GM08714 (cell line): ENCODE results near the gene DHRSX.
"Not testable (repeated sequence)": the region's sequence is repeated elsewhere in the genome, so short reads cannot be mapped to it uniquely, and the experiment has no call there.

Source experiments
- H3K4me3 ChIP-seq: fragments of 200-500 bp; sonication (Bioruptor generic); 2 replicates; pipeline ENCODE4 v1.5.1; 2014; ENCODE audit warnings: mild to moderate bottlenecking, low read length, inconsistent platforms
- ZNF274 ChIP-seq: IDR thresholded peaks from 2 replicates; pipeline ENCODE4 v1.6.1; 2012; ENCODE audit warnings: mild to moderate bottlenecking, low read depth, low read length

DHRSX gene

DNA sequence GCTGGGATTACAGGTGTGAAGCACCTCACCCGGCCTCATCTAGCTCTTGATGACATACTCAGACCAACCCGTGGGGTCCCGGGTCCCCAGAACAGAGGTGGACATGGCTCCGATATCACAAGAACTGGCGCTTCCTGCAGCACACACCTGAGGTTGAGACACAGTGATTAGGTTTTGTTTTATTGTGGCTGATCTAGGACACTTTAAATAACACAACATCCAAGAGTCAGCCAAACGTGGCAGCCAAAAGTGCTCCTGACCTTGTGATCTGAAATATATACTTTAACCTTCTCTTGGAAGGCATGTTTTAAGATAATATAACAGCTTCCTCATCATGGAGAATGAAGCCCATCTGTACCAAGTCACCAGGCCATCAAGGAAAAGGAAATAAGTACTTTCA lies 198.9 kb downstream of the DHRSX start:
- no peak for TF ChIP-seq ZNF274
- H3K4me3 ChIP-seq = no peak overlapping the region

DNA sequence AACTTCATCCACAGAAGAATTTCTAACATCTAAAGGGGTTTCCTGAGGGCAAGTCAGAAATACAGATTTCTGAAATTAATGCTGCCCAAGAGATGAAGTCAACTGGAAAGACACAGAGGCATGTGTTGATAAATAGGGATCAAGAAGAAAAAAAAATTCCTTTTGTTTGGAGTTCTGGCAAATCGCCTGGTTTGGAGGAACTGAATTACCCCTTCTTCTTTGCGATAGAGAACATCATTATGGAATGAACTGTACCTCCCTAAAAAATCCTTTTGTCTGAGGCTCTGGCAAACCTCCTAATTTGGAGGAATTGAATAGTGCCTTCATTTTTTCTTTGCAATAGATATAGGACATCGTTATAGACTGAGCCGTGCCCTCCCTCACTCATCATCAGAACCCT lies 200.9 kb downstream of the DHRSX start:
- no peak overlapping the region for H3K4me3 ChIP-seq
- no peak for TF ChIP-seq ZNF274

DNA sequence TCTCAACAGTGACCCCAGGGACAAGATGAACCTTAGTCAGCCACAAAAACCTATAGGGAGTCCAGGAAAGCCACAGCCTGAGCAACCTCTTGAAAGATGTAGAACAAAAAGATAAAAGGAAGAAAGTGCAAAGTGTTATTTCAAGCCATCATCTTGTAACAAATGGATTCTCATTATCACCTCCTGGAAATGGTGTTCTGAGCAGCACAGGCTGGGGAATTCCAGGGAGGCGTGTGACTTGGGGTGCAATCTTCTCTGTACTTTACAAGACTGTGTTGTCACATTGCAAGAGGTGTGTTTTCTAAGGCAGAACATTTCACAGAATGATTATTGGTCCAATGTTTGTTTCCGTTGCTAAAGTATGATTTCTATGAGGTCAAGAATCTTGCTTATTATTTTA lies 214.0 kb downstream of the DHRSX start:
- no peak for TF ChIP-seq ZNF274
- H3K4me3 ChIP-seq = no peak overlapping the region

DNA sequence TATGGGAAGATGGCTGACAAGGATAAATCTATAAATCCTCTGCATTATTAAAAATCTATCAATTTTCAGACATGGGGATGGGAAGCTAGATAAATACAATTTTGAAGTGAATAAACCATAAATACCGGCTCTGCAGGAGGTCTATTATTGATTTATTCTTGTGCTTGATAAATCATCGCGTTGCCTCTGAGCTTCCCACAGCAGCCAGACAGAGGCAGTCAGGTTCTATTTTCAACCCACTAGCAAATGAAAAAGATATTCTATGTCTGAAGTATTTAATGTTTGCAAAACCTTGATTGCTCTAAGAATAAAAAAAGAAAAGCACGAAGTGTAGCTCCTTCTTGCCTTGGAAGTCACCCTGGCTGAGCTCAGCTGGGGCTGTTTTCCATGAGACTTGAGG lies 216.2 kb downstream of the DHRSX start:
- no peak overlapping the region for H3K4me3 ChIP-seq
- TF ChIP-seq ZNF274 = no peak

DNA sequence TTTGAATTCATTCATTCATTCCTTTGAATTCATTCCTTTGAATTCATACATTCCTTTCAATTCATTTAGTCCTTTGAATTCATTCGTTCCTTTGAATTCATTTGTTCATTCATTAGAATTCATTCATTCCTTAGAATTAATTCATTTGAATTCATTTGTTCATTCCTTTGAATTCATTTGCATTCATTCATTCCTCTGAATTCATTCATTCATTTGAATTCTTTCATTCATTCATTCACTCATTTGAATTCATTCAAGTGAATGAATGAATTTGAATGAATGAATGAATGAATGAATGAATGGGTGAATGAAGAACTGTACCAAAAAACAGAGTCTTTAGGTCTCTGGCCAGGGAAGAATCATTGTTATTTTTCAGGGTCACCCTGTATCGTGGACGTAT lies 216.6 kb downstream of the DHRSX start:
- H3K4me3 ChIP-seq = no peak overlapping the region
- TF ChIP-seq ZNF274 = no peak

DNA sequence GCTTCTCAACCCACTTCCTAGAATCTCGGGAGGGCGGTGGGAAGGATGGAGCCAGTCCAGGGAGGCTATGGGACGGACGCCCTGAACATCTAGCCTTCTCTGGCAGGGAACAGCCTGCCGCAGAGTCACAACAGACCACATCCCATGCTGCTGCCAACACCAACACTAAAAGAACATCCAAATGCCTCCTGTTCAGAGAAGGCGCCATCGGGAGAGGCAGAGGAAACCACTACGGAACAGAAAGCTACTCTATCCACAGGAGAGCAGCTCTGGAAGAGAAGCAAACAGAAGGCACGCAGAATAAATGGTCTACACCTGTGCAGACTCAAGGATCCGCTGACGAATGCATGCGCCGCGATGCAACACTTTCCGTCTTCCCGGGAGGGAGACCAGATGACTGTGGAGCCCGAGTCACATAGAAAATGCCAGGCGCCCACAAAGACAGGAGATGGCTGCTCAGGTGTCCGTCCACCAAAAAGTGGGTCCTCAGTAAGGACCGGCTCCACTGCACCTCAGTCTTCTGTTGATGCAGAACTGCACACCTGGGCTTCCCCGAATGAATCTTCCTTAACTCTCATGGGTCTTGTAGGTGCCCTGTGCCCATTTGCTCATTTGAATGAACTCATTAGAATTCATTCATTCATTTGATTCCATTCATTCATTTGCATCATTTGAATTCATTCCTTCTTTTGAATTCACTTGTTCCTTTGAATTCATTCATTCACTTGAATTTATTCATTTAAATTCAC lies 217.5 kb downstream of the DHRSX start:
- TF ChIP-seq ZNF274 = no peak
- H3K4me3 ChIP-seq = no peak overlapping the region

DNA sequence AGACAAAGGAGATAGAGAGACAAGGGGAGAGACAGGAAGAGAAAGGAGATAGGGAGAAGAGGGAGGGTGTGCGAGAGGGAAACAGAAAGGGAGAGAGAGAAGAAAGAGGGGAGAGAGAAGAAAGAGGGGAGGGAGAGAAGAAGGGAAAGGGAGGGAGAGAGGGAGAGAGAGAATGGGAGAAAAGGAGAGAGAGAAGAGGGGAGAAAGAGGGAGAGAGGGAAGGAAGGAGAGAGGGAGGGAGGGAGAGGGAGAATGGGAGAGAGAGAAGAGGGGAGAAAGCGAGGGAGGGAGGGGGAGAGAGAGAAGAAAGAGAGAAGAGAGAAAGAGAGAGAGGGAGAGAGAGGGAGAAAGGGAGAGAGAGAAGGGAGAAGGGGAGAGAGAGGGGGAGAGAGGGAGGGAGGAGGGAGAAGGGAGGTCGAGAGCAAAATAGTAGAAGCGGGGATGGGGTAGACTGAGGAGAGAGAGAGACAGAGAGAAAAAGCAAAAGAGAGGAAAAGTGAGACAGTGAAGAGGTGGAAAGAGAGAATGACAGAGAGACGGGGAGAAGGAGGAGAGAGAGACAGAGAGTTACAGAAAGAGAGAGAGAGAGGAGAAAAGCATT lies 218.2 kb downstream of the DHRSX start:
- no peak overlapping the region for H3K4me3 ChIP-seq
- no peak for TF ChIP-seq ZNF274

DNA sequence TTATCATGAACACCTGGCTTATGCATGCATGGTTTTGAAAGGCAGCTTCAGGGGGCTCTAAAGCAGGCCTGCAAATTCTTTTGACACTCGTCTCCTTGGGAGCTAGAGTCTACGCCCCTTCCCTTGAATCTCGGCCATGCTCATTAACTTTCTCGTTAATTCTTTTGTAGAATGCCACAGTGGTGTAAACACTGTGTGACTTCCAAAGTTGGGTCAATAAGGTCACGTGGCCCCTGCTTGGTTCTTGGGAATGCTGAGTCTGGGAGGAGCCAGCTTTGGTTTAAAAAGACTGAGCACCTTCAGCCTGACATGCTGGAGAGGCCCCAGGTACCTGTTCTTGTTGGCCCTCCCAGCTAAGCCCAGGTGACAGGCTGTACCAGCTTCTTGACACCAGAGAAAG lies 228.4 kb downstream of the DHRSX start:
- no peak for TF ChIP-seq ZNF274

DNA sequence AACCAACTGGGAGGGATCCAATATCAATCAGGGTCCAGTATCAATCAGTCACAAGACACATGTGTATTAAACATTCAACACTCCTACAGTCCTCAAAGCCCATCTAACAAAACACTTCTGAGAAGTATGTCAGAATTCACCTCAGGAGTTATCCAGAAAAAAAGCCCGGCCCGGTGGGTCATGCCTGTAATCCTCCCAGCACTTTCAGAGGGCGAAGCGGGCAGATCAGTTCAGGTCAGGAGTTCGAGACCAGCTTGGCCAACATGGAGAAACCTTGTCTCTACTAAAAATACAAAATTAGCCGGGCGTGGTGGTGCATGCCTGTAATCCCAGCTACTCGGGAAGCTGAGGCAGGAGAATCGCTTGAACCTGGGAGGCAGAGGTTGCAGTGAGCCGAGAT lies 229.2 kb downstream of the DHRSX start:
- H3K4me3 ChIP-seq = not testable (repeated sequence)

More for the DNA sequence above, 228.4 kb downstream of the DHRSX start:
- H3K4me3 ChIP-seq = no peak overlapping the region

DNA sequence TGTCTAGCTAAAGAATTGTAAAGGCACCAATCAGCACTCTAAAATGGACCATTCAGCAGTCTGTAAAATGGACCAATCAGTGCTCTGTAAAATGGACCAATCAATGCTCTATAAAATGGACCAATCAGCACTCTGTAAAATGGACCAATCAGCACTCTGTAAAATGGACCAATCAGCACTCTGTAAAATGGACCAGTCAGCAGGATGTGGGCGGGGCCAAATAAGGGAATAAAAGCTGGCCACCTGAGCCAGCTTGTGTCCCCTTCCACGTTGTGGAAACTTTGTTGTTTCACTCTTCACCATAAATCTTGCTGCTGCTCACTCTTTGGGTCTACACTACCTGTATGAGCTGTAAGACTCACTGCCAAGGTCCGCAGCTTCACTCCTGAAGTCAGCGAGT lies 230.0 kb downstream of the DHRSX start:
- not testable (repeated sequence) for H3K4me3 ChIP-seq

DNA sequence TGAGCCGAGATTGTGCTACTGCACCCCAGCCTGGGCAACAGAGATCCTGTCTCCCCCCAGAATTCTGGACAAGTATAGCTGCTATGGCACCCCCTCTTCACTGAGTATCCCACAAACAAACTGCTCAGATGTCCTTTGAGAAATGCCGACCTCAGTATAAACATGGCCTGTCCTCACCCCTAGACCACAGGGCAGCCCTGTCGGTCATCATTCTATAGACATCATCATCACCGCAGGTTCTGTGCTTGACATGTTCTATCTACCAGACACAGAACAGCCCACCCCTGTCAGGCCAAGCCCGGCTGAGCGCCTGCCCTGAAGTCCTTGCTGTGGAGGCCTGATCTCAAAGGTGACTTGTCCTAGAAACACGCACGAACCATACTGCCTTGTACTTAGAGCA lies 232.9 kb downstream of the DHRSX start:
- H3K4me3 ChIP-seq = no peak overlapping the region
- TF ChIP-seq ZNF274 = no peak

DNA sequence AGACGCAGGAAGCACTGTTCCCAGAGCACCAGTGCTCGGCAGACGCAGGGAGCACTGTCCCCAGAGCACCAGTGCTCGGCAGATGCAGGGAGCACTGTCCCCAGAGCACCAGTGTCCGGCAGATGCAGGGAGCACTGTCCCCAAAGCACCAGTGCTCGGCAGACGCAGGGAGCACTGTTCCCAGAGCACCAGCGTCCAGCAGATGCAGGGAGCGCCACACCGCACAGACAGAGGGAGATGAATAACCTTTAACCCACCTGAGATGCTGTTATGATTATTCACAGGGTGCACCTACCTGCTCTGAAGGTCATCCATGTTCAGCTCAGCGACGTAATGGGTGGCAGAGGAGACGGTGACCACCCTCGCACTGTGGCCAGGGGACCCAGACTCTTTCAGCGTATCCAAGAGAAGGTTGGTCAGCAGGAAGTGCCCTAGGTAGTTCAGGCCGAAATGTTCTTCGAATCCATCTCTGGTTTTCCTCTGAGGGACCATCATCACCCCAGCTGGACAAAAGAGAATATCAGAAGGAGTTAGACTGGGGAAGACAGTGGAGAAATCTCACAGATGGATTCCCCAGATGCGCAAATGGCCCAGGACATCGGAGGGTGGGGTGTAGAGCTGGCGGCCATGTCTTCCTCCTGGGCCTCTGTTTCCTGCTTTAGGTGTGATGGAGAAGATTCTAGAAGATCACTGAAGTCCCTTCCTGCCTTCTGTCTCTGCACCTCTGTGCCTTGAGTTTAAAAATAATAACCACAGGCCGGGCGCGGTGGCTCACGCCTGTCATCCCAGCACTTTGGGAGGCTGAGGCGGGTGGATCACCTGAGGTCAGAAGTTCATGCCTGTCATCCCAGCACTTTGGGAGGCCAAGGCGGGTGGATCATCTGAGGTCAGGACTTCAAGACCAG lies 234.1 kb downstream of the DHRSX start:
- TF ChIP-seq ZNF274 = no peak
- H3K4me3 ChIP-seq = no peak overlapping the region

DNA sequence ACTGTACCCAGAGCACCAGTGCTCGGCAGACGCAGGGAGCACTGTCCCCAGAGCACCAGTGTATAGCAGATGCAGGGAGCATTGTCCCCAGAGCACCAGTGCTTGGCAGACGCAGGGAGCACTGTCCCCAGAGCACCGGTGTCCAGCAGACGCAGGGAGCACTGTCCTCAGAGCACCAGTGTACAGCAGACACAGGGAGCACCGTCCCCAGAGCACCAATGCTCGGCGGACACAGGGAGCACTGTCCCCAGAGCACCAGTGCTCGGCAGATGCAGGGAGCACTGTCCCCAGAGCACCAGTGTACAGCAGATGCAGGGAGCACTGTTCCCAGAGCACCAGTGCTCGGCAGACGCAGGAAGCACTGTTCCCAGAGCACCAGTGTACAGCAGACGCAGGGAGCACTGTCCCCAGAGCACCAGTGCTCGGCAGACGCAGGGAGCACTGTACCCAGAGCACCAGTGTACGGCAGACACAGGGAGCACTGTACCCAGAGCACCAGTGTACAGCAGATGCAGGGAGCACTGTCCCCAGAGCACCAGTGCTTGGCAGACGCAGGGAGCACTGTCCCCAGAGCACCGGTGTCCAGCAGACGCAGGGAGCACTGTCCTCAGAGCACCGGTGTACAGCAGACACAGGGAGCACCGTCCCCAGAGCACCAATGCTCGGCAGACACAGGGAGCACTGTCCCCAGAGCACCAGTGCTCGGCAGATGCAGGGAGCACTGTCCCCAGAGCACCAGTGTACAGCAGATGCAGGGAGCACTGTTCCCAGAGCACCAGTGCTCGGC lies 234.9 kb downstream of the DHRSX start:
- H3K4me3 ChIP-seq = not testable (repeated sequence)
